ENCODE data around the gene BCL2L1. TPM values are rescaled to one million over a fixed set of nuclear protein-coding genes. Genes with fewer than 3 reads are reported as not detected.
"Not testable (repeated sequence)": the region's sequence is repeated elsewhere in the genome, so short reads cannot be mapped to it uniquely, and the experiment has no call there.

The BCL2L1 gene
- total RNA-seq, 1 experiment from 2014 or later = 368 TPM

- DNase-seq (ENCODE audit: low read depth) = no peak
Measured at GRCh38 chr20:31653561-31653960, 69.1 kb downstream of the BCL2L1 start.

- DNase-seq (ENCODE audit: low read depth) = peak; percentile 46
Measured at GRCh38 chr20:31652917-31653396, 69.7 kb downstream of the BCL2L1 start.

GRCh38 chr20:31648104-31648503, 74.6 kb downstream of the BCL2L1 start:
- DNase-seq (ENCODE audit: low read depth) = not testable (repeated sequence)

GRCh38 chr20:31644701-31645100, 78.0 kb downstream of the BCL2L1 start:
- peak; percentile 67 for DNase-seq (ENCODE audit: low read depth)

- no peak for DNase-seq (ENCODE audit: low read depth)
Measured at GRCh38 chr20:31643522-31643921, 79.1 kb downstream of the BCL2L1 start.

GRCh38 chr20:31642837-31643236, 79.8 kb downstream of the BCL2L1 start:
- no peak for DNase-seq (ENCODE audit: low read depth)

- no peak for DNase-seq (ENCODE audit: low read depth)
Measured at GRCh38 chr20:31641391-31641790, 81.3 kb downstream of the BCL2L1 start.

- DNase-seq (ENCODE audit: low read depth) = no peak
Measured at GRCh38 chr20:31640259-31640658, 82.4 kb downstream of the BCL2L1 start.

GRCh38 chr20:31638816-31639215, 83.9 kb downstream of the BCL2L1 start:
- DNase-seq (ENCODE audit: low read depth) = no peak

GRCh38 chr20:31638317-31638716, 84.4 kb downstream of the BCL2L1 start:
- no peak for DNase-seq (ENCODE audit: low read depth)

- no peak for DNase-seq (ENCODE audit: low read depth)
Measured at GRCh38 chr20:31637660-31638059, 85.0 kb downstream of the BCL2L1 start, which contains the start of gene COX4I2. Gene COX4I2 (plus strand): TSS chr20:31637912. CDS start chr20:31639018, 1,106 bp downstream.

GRCh38 chr20:31633339-31633914, 89.2 kb downstream of the BCL2L1 start:
- no peak for DNase-seq (ENCODE audit: low read depth)

- no peak for DNase-seq (ENCODE audit: low read depth)
Measured at GRCh38 chr20:31632548-31633338, 89.9 kb downstream of the BCL2L1 start.

- DNase-seq (ENCODE audit: low read depth) = peak; percentile 32
Measured at GRCh38 chr20:31630187-31630790, 92.4 kb downstream of the BCL2L1 start.

- DNase-seq (ENCODE audit: low read depth) = not testable (repeated sequence)
Measured at GRCh38 chr20:31628057-31628456, 94.6 kb downstream of the BCL2L1 start.

GRCh38 chr20:31626534-31626933, 96.1 kb downstream of the BCL2L1 start:
- not testable (repeated sequence) for DNase-seq (ENCODE audit: low read depth)

- DNase-seq (ENCODE audit: low read depth) = not testable (repeated sequence)
Measured at GRCh38 chr20:31623123-31623505, 99.6 kb downstream of the BCL2L1 start.

- no peak for DNase-seq (ENCODE audit: low read depth)
Measured at GRCh38 chr20:31620246-31620645, 102.4 kb downstream of the BCL2L1 start.

- DNase-seq (ENCODE audit: low read depth) = no peak
Measured at GRCh38 chr20:31617432-31618104, 105.1 kb downstream of the BCL2L1 start.

GRCh38 chr20:31615416-31615815, 107.3 kb downstream of the BCL2L1 start:
- no peak for DNase-seq (ENCODE audit: low read depth)
